Fibroblast of gingiva (primary cell): ENCODE data around the gene NDUFA13.
A peak's percentile ranks its signal among the peaks of the same experiment; 100 is the strongest.

Experiments used
- DNase-seq: peaks from one replicate; pipeline ENCODE4 v3.0.0-alpha.2; 2011; ENCODE audit warnings: low read depth

The NDUFA13 gene

DNA sequence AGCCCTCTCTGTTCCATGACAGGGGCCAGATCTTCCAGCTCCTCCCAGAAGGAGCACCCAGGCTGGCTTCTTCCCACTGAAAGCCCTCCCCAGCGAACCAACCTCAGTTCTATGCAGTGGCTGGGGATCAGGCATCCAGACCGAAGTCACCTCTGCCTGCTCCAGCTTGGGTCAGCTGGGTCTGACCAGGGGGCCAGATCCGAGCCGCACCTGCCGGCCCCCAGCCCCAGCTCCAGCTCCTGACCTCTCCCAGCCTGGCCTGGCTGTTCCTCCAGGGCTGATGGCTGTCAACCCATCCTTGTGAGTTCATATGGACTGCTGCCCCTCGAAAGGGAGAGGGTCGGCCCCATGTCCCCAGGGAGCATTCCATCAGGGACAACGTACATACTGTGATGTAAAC lies 8.7 kb upstream of the NDUFA13 start:
- no peak for DNase-seq

DNA sequence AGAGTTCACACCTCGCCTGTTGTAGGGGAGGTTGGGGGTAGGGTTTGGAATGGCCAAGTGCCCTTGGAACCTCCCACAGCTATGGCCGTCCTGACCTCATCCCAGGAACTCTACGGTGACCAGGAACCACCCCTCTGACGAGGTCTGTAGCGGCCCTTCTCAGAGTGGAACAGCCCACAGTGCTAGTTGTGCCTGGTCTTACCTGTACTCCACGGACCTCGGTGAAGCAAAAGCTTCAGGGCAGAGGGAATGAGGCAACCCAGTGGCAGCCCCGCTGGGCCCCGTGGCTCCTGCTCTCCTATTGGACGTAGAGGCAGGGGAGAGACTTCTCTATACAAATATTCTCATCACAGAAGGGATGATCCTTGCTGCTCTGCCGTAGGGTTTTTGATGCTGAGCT lies 7.8 kb upstream of the NDUFA13 start:
- no peak for DNase-seq

DNA sequence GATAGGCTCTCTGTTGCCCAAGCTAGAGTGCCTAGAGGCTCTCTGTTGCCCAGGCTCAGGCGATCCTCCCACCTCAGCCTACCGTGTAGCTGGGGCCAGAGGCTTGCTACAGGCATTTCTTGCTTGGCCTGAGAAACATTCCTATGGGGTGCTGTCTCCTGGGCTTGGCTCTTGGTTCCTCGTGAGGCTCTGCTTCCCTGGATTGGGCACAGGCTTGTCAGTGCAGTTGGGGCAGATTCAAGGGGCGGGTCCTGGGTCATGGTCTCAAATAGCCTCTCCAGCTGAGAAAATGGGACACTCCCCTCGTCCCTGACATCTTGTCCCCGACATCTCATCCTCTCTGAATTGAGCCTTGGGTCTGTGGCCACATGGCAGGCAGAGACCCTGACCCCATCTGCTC lies 5.6 kb upstream of the NDUFA13 start:
- DNase-seq: no peak

DNA sequence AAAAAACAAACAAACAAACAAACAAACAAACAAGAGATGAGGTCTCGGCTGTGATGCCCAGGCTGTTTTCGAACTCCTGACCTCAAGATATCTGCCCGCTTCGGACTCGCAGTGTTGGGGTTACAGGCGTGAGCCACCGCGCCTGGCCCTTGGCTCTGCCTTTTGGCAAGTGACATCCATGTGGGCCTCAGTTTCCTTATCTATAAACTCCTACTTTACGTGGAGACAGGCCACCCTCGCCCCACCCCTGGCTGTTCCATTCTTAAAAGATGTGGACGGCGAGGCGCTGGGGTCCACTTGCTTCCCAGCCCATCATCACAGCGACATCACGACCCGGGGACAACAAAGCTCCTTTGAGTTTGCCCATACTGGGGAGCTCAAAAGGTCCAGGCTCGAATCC lies 2.3 kb upstream of the NDUFA13 start:
- DNase-seq: no peak

DNA sequence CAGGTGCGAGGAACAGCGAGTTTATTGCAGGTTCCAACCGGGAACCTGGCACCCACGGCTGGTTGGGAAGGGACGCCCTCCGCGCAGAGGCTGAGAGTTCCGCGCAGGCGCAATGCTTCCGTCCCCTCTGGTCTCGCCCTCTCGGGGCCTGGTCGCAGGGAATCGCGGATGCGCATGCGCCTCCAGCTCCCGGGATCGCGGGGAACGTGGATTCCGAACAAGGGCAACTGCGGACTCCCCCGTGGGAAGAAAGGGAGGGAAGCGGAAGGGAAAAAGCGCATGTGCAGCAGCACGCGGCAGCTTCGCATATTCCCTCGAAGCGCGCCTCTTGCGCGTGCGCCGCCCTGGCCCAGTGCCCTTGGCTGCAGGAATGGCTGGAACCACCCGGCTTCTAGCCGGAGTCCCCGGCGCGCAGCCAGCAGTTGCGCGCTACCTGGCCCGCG lies 1.8 kb upstream of the NDUFA13 start:
- peak; percentile 28 for DNase-seq

DNA sequence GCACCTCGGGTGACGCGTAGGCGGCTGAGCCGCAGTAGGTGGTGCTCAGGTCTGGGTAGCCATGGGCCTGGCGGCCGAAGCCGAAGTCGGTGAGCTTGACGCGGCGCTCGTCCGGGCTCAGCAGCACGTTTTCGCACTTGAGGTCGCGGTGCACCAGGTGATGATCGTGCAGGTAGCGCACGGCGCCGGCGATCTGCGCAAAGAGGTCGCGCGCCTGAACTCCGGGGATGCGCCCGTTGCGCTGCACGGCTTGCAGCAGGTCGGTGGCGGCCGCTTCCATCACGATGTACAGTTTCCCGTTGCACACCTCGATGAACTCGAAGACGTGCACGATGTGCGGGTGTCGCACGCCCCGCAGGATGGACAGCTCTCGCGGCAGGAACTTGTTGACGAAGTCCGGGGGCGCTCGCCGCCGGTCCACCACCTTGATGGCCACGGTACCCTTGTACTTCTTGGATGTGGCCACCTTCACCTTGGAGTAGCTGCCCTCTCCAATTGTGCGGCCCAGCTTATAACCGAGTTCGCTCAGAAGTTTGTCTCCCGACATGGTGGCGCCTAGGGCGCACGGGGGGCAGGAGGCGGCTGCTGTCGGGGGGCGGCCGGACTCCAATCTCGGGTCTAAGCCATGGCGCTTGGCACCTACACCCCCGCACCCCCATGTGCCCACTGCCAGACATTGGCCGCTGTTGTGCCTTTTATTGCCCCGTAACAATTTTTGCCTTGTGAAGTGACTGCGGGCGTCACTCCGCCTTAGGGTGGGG lies 964 bp upstream of the NDUFA13 start, which contains the start of gene TSSK6:
TSSK6 (minus strand) TSS at position 668 of the 761 bp plus-strand sequence; CDS start at position 547, 121 bp downstream.
- DNase-seq: no peak

DNA sequence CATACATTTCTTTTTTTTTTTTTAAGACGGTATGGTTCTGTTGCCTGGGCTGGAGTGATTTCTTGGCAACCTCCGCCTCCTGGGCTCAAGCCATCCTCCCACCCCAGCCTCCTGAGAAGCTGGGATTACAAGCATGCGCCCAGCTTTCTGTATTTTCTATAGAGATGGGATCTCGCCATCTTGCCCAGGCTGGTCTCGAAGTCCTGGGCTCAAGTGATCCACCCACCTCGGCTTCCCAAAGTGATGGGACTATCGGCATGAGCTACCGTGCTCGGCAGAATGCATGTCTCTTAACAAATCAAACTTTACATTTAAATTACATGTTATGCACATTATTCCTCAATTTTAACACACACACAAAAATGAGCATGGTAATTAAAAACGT lies 1.2 kb downstream of the NDUFA13 start:
- DNase-seq: no peak

DNA sequence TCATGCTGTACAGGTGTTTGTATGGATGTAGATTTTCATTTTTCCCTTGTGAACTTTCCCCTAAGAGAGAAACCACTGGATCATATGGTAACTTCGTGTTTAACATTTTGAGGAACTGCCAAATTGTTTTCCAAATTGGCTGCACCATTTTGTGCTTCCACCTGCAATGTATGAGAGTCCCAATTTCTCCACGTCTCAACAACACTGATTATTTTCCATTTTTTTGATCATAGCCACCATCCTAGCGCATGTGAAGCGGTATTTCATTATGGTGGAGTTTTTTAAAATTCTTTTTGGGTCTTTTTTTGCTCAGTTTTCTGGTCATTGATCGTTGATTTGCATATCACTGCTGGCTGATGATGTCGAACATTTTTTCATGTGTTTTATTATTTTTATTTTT lies 5.0 kb downstream of the NDUFA13 start:
- no peak for DNase-seq

DNA sequence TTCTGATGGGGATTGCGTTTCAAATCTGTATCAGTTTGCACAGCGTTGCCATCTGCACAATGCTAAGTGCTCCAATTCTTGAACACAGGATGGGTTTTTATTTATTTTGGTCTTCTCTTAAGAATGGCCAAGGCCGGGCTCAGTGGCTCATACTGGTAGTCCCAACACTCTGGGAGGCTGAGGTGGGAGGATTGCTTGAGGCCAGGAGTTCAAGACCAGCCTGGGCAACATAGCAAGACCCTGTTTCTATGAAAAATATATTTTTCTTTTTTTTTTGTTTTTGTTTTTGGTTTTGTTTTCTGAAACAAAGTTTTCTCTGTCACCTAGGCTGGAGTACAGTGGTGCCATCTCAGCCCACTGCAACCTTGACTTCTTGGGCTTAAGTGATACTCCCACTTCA lies 7.2 kb downstream of the NDUFA13 start:
- DNase-seq: no peak

DNA sequence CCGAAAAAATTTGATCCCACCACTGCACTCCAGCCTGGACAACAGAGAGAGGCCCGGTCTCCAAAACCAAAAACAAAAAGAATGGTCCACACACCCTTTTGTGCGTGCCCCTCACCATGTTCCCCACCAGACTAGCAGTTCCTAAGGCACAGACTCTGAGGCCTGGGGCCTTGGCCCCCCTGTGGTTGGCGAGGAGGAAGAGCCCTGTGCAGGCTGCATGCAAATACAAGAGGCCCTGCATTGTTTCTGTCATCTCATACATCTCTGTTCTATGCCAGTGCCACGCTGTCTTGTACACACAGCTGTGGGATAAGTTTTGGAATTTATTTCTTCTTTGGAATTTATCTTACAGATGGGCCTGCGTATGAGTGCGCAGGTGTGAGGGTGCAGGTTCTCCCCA lies 8.0 kb downstream of the NDUFA13 start:
- DNase-seq: no peak

DNA sequence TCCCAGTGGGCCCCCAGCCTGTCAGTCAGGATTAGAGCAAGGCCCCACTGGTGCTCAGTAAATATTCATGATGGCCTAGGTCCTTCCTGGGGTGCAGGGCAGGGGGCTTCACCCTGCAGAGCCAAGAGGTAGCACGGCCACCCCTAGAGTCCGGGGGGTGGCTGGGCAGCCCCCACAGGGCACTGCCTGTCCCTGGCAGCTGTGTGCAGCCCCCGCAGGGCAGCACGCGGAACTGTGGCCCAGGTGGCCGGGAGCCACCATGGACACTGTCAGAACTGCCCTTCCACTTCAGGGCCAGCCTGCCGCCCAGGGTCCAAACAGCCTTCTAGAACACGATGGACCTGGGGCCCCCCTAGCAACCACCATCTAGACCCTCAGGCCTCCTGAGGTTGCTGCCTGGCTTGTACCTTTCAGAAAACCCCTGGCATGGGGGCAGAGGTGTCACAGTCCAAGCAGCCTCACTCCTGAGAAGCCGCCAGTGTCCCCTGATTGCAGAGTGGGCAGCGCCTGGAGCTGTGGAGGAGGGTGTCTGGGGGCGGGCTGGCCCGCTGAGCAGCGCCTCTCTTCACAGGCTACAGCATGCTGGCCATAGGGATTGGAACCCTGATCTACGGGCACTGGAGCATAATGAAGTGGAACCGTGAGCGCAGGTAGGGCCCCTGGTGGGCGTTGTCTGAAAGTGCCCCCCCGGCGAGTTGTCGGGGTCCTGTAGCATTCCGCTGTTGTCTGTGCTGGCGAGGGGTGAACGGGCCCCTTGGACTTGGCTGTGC lies 9.8 kb downstream of the NDUFA13 start:
- no peak for DNase-seq

DNA sequence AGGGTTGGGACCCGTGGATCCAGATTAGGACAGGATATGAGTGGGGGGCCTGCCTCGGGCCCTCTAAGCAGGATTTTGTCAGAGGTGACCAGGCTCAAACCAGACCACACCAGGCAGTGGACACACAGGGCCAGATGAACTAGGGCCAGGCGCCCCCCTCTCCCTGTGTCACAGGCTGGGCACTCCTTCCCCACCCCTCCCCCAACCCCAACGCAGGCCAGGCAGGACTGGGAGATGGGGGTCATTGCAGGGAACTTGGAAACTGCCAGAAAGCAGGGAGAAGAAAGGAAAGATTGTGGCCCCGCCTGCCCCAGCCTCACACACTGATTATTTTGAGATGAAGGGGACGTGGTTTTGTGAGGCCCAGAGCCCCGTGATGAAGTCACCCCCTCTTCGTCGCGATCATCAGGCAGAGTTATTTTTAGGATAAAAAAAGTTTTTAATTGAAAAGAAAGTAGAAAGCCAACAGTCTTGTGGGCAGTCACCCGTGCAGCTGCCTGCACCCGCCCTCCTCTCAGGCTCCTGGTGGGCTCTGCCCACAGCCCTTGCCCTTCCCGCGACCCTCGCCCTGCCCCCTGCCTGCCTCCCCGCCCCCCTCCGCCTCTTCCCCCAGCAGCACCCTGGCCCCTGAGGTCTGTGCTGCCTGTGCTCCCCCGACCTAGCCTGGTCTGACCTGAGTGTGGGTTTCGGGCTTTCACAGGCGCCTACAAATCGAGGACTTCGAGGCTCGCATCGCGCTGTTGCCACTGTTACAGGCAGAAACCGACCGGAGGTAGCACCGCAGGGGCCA lies 10.8 kb downstream of the NDUFA13 start:
- DNase-seq: no peak

DNA sequence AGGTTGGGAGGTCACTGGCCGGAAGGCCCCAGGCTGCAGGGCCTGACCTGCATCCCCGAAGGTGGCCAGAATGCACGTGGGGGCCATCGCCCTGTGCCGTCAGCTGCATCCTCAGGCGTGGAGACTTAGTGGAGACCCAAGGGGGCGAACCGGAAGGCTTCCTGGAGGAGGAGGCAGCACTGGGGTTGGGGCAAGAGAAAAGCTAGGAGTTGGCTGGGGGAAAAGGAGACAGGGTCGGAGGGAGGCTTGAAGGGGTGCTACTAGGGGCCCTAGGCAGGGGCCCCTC lies 11.3 kb downstream of the NDUFA13 start:
- DNase-seq: no peak

DNA sequence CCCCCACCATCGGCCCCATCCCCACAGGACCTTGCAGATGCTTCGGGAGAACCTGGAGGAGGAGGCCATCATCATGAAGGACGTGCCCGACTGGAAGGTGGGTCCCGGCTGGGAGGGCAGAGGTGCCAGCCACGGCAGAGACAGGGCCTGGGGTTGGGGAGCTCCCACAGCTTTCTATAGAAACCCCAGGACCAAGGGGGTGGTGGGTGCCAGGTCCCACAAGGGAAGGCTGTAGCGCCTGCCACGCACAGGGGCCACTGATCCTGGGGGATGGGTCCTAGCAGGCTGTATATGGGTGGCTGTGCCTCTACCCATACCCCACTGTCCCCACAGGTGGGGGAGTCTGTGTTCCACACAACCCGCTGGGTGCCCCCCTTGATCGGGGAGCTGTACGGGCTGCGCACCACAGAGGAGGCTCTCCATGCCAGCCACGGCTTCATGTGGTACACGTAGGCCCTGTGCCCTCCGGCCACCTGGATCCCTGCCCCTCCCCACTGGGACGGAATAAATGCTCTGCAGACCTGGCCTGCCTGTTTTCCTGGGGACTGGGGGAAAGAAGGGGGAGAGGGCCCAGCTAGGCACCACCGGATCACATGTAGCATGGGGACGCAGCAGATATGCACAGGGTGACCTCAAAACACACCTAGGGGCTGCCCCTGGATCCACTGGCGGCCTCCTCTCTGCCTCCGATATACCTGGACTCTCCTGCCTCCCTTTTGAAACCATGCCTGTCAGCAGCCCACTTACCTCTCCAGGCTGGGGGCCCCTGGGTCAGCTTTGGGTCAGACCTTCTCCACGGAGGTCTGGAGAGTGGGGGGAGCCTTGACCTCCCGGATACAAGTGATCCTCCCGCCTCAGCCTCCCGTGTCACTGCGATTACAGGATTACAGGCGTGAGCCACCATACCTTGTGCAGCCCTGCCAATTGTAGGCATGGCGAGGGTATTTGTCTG lies 11.9 kb downstream of the NDUFA13 start:
- no peak for DNase-seq

DNA sequence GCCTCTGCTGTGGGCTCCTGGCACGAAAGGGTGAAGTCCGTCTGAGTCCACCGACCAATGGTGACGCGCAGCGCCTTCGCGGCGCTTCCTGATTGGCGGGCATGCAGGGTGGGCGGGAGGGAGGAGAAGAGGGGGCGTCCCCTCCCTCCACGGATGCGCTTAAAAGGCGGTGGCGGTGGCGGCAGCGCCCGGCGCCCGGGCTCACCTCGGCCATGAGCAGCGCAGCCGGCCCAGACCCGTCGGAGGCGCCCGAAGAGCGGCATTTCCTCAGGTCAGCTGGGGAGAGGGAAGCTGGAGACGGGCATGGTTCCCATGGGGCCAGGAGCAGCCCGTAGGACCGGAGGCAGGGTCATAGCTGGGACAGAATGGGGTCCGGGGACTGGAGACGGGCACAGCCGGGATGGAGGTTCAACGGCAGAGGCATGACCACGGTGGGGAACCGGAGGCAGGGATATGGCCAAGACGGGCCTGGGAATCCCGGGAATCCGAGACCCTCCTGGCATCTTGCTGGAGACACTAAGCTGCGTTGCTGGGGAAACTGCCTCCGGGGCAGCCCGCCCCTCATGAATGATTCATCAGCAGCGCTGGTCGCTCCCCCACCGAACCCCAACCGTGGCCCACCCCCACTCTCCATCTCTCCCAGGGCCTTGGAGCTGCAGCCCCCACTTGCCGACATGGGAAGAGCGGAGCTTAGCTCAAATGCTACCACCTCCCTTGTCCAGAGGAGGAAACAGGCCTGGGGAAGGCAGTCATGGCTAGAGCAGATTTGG lies 12.9 kb downstream of the NDUFA13 start, which contains the start of gene YJEFN3:
YJEFN3 (plus strand) TSS at position 191 of the 770 bp plus-strand sequence; CDS start at position 213, 22 bp downstream.
- DNase-seq: peak; percentile 33

DNA sequence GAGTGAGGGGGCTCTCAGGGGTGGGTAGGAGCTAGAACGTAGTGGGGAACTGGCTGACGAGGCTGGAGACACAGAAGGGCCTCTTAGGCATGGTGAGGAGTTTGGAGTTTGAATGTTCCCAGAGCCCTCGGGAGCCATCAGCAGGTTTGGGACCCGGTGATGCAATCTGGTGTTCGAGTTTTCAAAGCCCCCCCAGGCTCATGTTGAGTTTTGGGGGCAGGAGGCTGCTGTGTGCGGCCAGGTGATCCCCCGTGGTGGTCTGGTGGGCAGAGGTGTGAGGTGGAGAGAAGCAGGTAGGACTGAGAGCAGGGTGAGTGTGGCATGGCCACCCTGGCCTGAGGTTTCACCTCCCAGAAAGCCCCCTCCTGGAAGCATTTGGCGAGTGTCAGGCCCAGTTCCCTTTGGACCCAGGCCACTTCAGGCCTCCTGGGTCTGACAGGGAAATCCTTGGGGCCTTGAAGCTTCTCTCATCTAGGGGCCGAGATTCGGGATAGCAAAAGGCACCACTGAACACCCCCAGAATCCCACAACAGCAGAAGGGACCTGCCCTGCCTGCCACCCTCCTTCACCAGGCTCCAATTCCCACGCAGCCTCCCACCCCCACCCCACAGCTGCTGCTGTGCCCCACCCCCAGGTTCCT lies 13.9 kb downstream of the NDUFA13 start:
- no peak for DNase-seq

DNA sequence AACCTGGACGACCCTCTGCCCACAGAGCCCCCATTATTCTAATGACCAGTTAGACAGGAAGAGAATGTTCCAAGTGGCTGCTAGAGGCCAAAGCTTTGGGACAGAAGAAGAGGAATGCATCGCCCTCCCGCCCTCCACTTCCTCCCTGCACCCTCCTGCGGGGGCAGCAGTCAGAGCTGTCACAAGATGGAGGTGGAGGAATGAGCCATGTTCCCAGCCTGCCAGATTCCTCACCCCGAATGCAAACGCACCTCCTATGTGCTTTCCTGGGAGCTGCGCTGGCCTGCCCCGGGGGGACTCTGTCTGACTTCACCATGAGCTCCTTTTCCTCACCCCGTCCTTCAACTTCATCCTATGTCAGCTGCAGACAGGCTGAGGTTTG lies 14.4 kb downstream of the NDUFA13 start:
- DNase-seq: no peak

DNA sequence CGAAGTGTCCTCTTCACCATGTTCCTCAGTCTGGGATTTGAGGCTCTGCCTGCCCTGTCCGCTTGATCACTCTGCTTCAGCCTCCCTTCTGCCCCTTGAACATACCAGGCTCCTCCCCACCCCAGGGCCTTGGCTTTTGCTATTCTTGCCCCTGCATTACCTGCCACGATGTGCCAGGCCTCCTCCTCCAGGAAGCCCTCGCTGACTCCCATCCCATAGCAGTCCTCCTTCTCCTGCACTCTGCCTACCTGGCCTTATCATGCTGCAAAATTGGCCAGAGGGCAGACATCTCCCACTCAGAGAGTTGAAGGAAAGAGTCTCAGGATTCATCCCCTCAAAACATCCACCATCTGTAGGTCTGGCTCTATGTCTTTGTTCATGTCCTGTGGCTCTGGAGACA lies 14.9 kb downstream of the NDUFA13 start:
- DNase-seq: no peak

DNA sequence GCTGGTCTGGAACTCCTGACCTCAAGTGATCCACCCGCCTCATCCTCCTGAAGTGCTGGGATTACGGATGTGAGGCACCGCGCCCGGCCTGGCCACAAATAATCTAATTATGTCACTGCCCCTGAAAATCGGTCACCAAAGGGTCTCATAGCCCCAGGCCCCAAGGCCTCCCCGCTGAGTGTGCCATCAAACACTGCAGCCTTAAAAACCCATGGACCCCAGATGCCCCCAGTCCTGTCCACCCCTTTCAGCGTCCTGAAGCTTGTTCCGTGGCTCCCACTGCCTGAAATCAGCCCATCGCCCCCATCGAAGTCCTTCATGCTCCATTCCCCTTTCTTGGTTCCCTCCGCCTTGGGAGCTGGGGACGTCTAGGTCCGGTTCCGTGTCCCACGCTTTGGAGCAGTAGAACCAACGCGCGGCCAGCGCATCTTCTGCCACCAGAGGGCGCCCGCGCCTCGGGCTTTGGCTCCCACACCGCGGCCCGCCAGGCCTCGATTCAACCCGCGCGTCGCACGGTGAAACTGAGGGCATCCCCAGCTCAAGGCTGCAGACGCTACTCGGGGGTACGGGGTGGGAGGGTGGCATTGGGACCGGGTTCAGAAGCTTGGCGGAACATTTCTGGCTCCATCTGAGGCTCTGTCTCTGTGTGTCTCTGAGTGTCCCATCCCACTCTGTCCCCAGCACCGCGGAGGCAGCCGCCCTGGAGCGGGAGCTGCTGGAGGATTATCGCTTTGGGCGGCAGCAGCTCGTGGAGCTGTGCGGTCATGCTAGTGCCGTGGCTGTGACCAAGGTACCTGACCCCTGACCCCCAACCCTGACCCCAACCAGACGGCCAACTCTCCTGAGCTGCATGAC lies 16.2 kb downstream of the NDUFA13 start:
- peak; percentile 45 for DNase-seq
